GM10266 (cell line): Measurements from ENCODE around the gene HOXA7.

Experiments used
- DNase-seq: peaks from one replicate; pipeline ENCODE4 v3.0.0; 2012; ENCODE audit errors: extremely low spot score
- TF ChIP-seq, protein P1 (sequence below): IDR thresholded peaks from 2 replicates; pipeline ENCODE4 v1.5.1; 2012; ENCODE audit warnings: mild to moderate bottlenecking, low read depth; ENCODE audit not compliant: control insufficient read depth, insufficient read depth; ENCODE audit errors: missing control alignments

The HOXA7 gene

GRCh38 chr7:27157702-27158431 is 1.4 kb upstream of the HOXA7 start:
- no peak for DNase-seq
- TF ChIP-seq, protein P1, sequence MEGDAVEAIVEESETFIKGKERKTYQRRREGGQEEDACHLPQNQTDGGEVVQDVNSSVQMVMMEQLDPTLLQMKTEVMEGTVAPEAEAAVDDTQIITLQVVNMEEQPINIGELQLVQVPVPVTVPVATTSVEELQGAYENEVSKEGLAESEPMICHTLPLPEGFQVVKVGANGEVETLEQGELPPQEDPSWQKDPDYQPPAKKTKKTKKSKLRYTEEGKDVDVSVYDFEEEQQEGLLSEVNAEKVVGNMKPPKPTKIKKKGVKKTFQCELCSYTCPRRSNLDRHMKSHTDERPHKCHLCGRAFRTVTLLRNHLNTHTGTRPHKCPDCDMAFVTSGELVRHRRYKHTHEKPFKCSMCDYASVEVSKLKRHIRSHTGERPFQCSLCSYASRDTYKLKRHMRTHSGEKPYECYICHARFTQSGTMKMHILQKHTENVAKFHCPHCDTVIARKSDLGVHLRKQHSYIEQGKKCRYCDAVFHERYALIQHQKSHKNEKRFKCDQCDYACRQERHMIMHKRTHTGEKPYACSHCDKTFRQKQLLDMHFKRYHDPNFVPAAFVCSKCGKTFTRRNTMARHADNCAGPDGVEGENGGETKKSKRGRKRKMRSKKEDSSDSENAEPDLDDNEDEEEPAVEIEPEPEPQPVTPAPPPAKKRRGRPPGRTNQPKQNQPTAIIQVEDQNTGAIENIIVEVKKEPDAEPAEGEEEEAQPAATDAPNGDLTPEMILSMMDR: no peak

DNA sequence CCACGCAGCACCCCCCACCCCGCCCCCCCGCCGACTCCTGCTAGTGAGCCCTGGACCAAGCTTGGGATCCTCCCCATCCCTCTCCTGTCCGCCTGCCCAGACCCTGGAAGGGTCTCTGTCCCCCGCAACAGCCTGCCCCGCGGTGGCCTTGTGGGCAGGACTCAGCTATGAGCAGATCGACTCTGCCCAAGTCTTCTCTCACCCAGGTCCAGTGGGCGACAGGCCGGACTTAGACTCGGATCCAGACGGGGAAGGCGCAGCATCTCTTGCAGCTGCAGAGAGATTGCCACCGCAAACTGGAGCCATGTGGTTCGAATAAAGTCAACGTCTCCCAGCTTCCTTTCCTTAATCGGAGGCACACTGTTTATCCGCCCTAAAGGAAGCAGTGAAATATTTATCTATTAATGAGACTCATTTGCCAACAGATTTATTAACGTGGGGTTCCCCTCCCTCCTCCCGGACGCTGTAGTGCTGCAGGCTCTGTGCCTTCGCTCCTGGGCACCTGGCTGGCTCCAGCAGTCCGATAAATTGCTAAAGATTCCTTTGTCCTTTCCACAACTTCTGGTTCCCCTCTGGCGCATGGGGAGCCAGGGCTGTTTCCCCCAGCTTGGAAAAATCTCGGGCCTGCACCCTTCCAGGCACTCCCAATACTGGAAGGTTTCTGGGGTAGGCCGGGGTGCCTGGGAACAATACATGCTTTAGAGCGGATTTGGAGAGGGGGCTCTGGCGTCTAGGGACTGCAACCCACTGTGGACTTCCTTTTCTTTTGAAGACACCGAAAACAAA is 634 bp upstream of the HOXA7 start:
- DNase-seq: no peak
- TF ChIP-seq, protein P1: no peak

- TF ChIP-seq, protein P1: no peak
- DNase-seq: no peak
Measured at GRCh38 chr7:27155816-27156507, 513 bp downstream of the HOXA7 start.

GRCh38 chr7:27154901-27155815 is 1.3 kb downstream of the HOXA7 start:
- TF ChIP-seq, protein P1: no peak
- no peak for DNase-seq

DNA sequence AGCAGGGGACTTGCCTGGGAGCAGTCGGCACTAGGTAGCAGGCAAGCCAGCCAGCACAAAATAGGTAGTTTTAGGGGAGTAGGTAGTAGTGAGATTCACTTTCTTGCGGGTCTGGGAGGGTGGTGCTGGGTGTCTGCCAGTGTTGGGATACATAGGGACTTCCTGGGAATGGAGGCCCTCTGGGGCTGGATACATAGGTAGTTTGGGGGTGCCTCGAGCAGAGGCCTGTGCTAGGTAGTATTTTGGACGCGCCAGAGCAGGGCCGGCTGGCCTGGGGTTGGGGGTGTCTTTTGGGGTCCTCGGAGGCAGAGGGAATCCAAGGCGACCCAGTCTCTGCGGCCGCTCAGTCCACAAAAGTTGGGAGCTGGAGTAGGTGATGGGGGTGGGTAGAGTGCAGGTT is 2.1 kb downstream of the HOXA7 start:
- TF ChIP-seq, protein P1: no peak

GRCh38 chr7:27153526-27153925 is 2.9 kb downstream of the HOXA7 start:
- TF ChIP-seq, protein P1: no peak
- no peak for DNase-seq

More for the DNA sequence above, 2.1 kb downstream of the HOXA7 start:
- DNase-seq: no peak
